Kidney epithelial cell (primary cell): Measurements from ENCODE around the gene ZNF750. TPM values are rescaled to one million over a fixed set of nuclear protein-coding genes. Genes with fewer than 3 reads are reported as not detected.

ENCODE experiments used
- DNase-seq: peaks from one replicate; pipeline ENCODE4 v3.0.0-alpha.2; 2010; ENCODE audit warnings: low read depth
- H3K27me3 ChIP-seq: 2 replicates; pipeline ENCODE4 v1.6.0; 2011; ENCODE audit warnings: low read length; ENCODE audit not compliant: control insufficient read depth, insufficient read depth
- H3K36me3 ChIP-seq: 2 replicates; pipeline ENCODE4 v1.5.1; 2011; ENCODE audit warnings: low read length; ENCODE audit not compliant: control insufficient read depth, insufficient read depth
- H3K4me3 ChIP-seq: 2 replicates; pipeline ENCODE4 v1.5.1; 2011; ENCODE audit warnings: low read depth, mild to moderate bottlenecking, control low read depth, low read length
- total RNA-seq: library from RNA; depleted of rRNA; stranded (reverse); fragments of >200 nt; gene quantifications from 2 replicates; pipeline ENCODE4 v1.2.3, GENCODE V29; 2015
- TF ChIP-seq, protein P1 (sequence below): IDR thresholded peaks from 2 replicates; pipeline ENCODE4 v1.5.1; 2011; ENCODE audit warnings: mild to moderate bottlenecking, moderate library complexity, low read length, control low read depth, inconsistent platforms; ENCODE audit not compliant: insufficient read depth, poor library complexity, severe bottlenecking

Gene ZNF750
- total RNA-seq, 1 donor from 2014 or later, result 0.84 TPM

DNA sequence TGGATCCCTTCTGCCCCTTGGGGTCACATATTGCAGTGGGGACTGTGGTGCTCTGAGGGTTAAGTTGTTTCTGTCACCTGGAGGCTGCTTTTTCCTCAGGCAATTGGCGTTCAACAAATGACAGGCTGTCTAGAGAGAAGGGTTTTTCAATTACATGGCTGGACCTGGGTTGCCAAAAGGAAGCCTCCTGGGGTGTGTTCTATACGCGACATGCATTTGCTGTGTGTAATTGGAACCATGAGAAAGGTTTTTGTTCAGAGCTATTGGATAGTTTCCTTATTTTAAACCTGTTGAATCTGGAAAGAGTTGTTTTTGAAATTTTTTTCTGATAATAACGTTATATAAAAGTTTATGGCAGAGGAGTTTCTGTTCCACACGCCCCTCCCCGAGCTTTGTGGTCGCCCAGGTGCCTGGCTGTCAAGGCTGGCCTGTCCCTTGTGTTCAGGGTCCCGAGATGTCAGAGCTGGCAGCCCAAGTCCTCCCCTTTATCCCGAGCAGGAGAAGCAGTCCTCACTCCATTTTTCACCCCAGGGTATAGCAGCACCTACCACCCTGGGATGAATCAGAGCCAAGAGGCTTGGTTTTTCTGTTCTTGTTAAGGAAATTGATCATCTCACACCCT, 26.1 kb upstream of the ZNF750 start:
- TF ChIP-seq, protein P1, sequence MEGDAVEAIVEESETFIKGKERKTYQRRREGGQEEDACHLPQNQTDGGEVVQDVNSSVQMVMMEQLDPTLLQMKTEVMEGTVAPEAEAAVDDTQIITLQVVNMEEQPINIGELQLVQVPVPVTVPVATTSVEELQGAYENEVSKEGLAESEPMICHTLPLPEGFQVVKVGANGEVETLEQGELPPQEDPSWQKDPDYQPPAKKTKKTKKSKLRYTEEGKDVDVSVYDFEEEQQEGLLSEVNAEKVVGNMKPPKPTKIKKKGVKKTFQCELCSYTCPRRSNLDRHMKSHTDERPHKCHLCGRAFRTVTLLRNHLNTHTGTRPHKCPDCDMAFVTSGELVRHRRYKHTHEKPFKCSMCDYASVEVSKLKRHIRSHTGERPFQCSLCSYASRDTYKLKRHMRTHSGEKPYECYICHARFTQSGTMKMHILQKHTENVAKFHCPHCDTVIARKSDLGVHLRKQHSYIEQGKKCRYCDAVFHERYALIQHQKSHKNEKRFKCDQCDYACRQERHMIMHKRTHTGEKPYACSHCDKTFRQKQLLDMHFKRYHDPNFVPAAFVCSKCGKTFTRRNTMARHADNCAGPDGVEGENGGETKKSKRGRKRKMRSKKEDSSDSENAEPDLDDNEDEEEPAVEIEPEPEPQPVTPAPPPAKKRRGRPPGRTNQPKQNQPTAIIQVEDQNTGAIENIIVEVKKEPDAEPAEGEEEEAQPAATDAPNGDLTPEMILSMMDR, result no peak
- Histone ChIP-seq H3K27me3 (no peaks in the 10 kb centered on the region), H3K36me3 (no peaks in the 10 kb centered on the region), H3K4me3 (no peak overlapping the region)
- no peak for DNase-seq

GRCh38 chr17:82865274-82865673, 25.5 kb upstream of the ZNF750 start:
- DNase-seq, result no peak
- H3K4me3 ChIP-seq, result no peak overlapping the region
- TF ChIP-seq, protein P1, result no peak
- no peaks in the 10 kb centered on the region for H3K27me3 ChIP-seq
- no peaks in the 10 kb centered on the region for H3K36me3 ChIP-seq

- no peak overlapping the region for H3K4me3 ChIP-seq
- H3K27me3 ChIP-seq, result no peaks in the 10 kb centered on the region
- TF ChIP-seq, protein P1, result no peak
- no peak for DNase-seq
- H3K36me3 ChIP-seq, result no peaks in the 10 kb centered on the region
These were observed 25.0 kb upstream of the ZNF750 start for GRCh38 chr17:82864713-82865248.

GRCh38 chr17:82863941-82864712, 24.3 kb upstream of the ZNF750 start:
- TF ChIP-seq, protein P1, result no peak
- H3K4me3 ChIP-seq, result no peak overlapping the region
- H3K27me3 ChIP-seq, result no peaks in the 10 kb centered on the region
- H3K36me3 ChIP-seq, result no peaks in the 10 kb centered on the region
- no peak for DNase-seq

GRCh38 chr17:82863383-82863940, 23.6 kb upstream of the ZNF750 start:
- DNase-seq, result no peak
- H3K4me3 ChIP-seq, result no peak overlapping the region
- TF ChIP-seq, protein P1, result no peak
- no peaks in the 10 kb centered on the region for H3K27me3 ChIP-seq
- H3K36me3 ChIP-seq, result no peaks in the 10 kb centered on the region
